Liver (tissue), 9 donors: ENCODE measurements around the gene SHROOM2. TPM values are rescaled to one million over a fixed set of nuclear protein-coding genes. Genes with fewer than 3 reads are reported as not detected.

Source experiments
- DNase-seq: peaks from one replicate; pipeline ENCODE4 v3.0.0-alpha.2; 2017; ENCODE audit warnings: low spot score
- H3K27ac ChIP-seq, 2 donors: one replicate each; pipeline ENCODE4 v1.7.0; 2013; ENCODE audit warnings: inconsistent platforms in 2 of 2, low read length in 2 of 2, control low read depth in 1 of 2, low read depth in 1 of 2, mild to moderate bottlenecking in 1 of 2
- H3K27me3 ChIP-seq, 4 donors: one replicate each; pipeline versions ENCODE4 v1.6.1 to v1.7.0; 2013; ENCODE audit warnings: low read length in 3 of 4, inconsistent platforms in 1 of 4, mild to moderate bottlenecking in 1 of 4, moderate library complexity in 1 of 4; ENCODE audit not compliant: control insufficient read depth in 4 of 4, insufficient read depth in 4 of 4
- H3K36me3 ChIP-seq, 4 donors: one replicate each; pipeline versions ENCODE4 v1.6.1 to v1.7.0; 2013; ENCODE audit warnings: low read length in 3 of 4, mild to moderate bottlenecking in 3 of 4, low read depth in 1 of 4, moderate library complexity in 1 of 4; ENCODE audit not compliant: control insufficient read depth in 4 of 4, insufficient read depth in 3 of 4
- H3K4me1 ChIP-seq, 4 donors: one replicate each; pipeline versions ENCODE4 v1.6.1 to v1.7.0; 2013; ENCODE audit warnings: low read length in 3 of 4, mild to moderate bottlenecking in 3 of 4, moderate library complexity in 1 of 4; ENCODE audit not compliant: control insufficient read depth in 4 of 4, insufficient read depth in 4 of 4
- H3K4me3 ChIP-seq, 3 donors: one replicate each; pipeline versions ENCODE4 v1.6.1 to v1.7.0; 2013; ENCODE audit warnings: low read length in 3 of 3, control low read depth in 1 of 3, low read depth in 1 of 3, mild to moderate bottlenecking in 1 of 3
- H3K9ac ChIP-seq, 2 donors: one replicate each; pipeline ENCODE4 v1.7.0; 2013; ENCODE audit warnings: low read length in 2 of 2, mild to moderate bottlenecking in 2 of 2, moderate library complexity in 2 of 2, control low read depth in 1 of 2, low read depth in 1 of 2
- H3K9me3 ChIP-seq, 4 donors: one replicate each; pipeline versions ENCODE4 v1.6.1 to v1.7.0; 2013; ENCODE audit warnings: low read length in 3 of 4; ENCODE audit not compliant: control insufficient read depth in 4 of 4
- EGR1 ChIP-seq, 2 donors: IDR thresholded peaks; 2 replicates each; pipeline ENCODE4 v1.6.1; 2016 to 2018; ENCODE audit warnings: antibody characterized with exemption in 2 of 2, low read depth in 2 of 2
- FOXA1 ChIP-seq: IDR thresholded peaks from 2 replicates; pipeline ENCODE4 v1.6.1; 2016; ENCODE audit warnings: antibody characterized with exemption
- FOXA2 ChIP-seq: IDR thresholded peaks from 2 replicates; pipeline ENCODE4 v1.6.1; 2016; ENCODE audit warnings: antibody characterized with exemption
- HNF4A ChIP-seq, 2 donors: conservative IDR thresholded peaks; 2 replicates each; pipeline ENCODE4 v1.6.1; 2016; ENCODE audit warnings: antibody characterized with exemption in 2 of 2, mild to moderate bottlenecking in 2 of 2
- HNF4G ChIP-seq: IDR thresholded peaks from 2 replicates; pipeline ENCODE4 v1.6.1; 2016; ENCODE audit warnings: antibody characterized with exemption
- JUND ChIP-seq, 2 donors: IDR thresholded peaks; 2 replicates each; pipeline ENCODE4 v1.6.1; 2016; ENCODE audit warnings: antibody characterized with exemption in 2 of 2
- RXRA ChIP-seq, 2 donors: IDR thresholded peaks; 2 replicates each; pipeline ENCODE4 v1.6.1; 2017 to 2018; ENCODE audit warnings: antibody characterized with exemption in 2 of 2, mild to moderate bottlenecking in 1 of 2
- SP1 ChIP-seq: IDR thresholded peaks from 2 replicates; pipeline ENCODE4 v1.6.1; 2018; ENCODE audit warnings: antibody characterized with exemption, mild to moderate bottlenecking
- TAF1 ChIP-seq: conservative IDR thresholded peaks from 2 replicates; pipeline ENCODE4 v1.6.1; 2016; ENCODE audit warnings: antibody characterized with exemption, mild to moderate bottlenecking
- YY1 ChIP-seq: IDR thresholded peaks from 2 replicates; pipeline ENCODE4 v1.6.1; 2016; ENCODE audit warnings: antibody characterized with exemption, mild to moderate bottlenecking
- WGBS: extraction: QIAGEN DNeasy Blood & Tissue Kit; methylation state at CpG from one replicate; pipeline ENCODE4 v1.1.7; 2013; 5-methylcytosine and 5-hydroxymethylcytosine counted together
- polyA plus RNA-seq, 2 donors: library from polyadenylated mRNA; stranded (reverse) in 1 of 2; unstranded in 1 of 2; fragments of 200-250 nt in 1 of 2; fragments of >200 nt in 1 of 2; fragmentation: Nextera tagmentation in 1 of 2; extraction: Ambion mirVana in 1 of 2; gene quantifications; one replicate each; pipeline versions ENCODE4 v1.2.1 to v1.2.3, GENCODE V29; 2013 to 2015
- total RNA-seq, 2 donors: library from RNA; depleted of rRNA; stranded (reverse); fragments of >200 nt; gene quantifications; one replicate each; pipeline ENCODE4 v1.2.3, GENCODE V29; 2014
- TF ChIP-seq, protein P1 (sequence below): IDR thresholded peaks from 2 replicates; pipeline ENCODE4 v1.6.1; 2016; ENCODE audit warnings: antibody characterized with exemption, mild to moderate bottlenecking
- TF ChIP-seq, protein P2 (sequence below): IDR thresholded peaks from 2 replicates; pipeline ENCODE4 v1.6.1; 2016; ENCODE audit warnings: antibody characterized with exemption
- TF ChIP-seq, protein P3 (sequence below): fragments of 150-350 bp; IDR thresholded peaks from 2 replicates; pipeline ENCODE4 v1.5.1; 2017; ENCODE audit warnings: improper control_type of control experiment, low read depth, low read length; ENCODE audit not compliant: missing input control
- TF ChIP-seq, protein P4 (sequence below): IDR thresholded peaks from 2 replicates; pipeline ENCODE4 v1.6.1; 2016; ENCODE audit warnings: antibody characterized with exemption
- TF ChIP-seq, protein P5 (sequence below): IDR thresholded peaks from 2 replicates; pipeline ENCODE4 v1.6.1; 2016; ENCODE audit warnings: antibody characterized with exemption
- donor health status: healthy.
- donor health status: healthy.
- donor health status: healthy.
- donor health status: healthy.
- donor health status: healthy.

SHROOM2 gene
- total and polyA plus RNA-seq, 4 donors = 1.1 to 5.4 (median 3.6) TPM

DNA sequence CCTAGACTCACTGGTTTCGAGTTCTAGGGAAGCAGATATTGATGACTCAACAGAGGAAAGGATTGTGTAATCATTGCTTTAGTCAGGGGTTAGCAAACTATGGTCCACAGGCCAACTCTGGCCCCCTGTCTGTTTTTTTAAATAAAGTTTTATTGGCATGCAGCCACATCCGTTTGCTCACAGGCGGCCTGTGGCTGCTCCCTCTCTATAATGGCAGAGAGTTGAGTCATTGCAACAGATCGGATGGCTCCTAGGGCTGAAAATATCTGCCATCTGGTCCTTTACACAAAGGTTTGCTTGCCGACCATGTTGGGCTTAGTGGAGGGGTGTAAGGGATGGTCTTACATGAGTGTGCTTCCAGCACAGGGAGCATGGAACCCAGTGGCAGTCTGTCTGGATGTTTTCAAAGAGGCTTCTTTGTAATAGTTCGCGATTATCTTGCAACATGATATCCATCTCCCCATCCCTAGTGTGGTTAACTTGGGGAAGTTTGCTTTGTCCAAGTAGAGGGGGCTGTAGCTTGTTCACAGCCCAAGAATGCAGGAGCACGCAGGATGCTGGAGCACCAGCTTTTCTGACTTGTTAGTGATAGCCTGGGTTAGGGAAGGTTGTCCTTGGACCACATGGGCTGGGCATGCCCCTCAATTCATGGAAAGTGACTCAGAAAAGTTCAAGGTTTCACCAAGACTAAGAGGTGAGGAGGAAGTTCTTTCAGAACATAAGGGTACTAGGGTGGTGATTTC lies 121.6 kb downstream of the SHROOM2 start (continued):
- TF ChIP-seq EGR1 (IDR thresholded peaks at IDR 0.05; ENCODE audit: low read depth in 2 of 2) = no peak

DNA sequence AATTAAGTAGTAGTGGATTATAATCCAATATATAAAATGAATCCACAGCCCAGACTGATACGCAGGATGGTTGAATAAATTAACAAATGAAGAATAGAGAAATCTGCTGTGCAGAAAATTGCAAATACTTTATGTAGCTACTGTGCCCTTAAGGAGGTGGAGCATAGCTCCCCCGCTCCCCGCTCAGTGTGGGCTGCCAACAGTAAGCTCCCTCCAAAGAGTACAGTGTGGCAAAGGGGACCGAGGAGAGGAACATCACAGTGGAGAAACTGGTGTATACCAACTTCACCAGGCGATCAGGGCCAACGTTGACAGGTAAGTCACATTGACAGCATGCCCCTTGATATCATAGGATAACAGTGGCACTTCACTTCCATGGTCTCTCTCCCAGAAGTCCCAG lies 123.0 kb downstream of the SHROOM2 start:
- WGBS = 98% methylated on average over 6 of the region's 6 CpGs
- peaks cover 0 to 1% (median 0%) of the 10 kb centered on the region in 4 donors for H3K36me3 ChIP-seq
- no peak overlapping the region for H3K4me3 ChIP-seq
- no peak overlapping the region for H3K9ac ChIP-seq
- no peaks in the 10 kb centered on the region for H3K27me3 ChIP-seq
- H3K9me3 ChIP-seq = no peaks in the 10 kb centered on the region
- H3K4me1 ChIP-seq = no peaks in the 10 kb centered on the region
- DNase-seq = no peak
- TF ChIP-seq, protein P1, sequence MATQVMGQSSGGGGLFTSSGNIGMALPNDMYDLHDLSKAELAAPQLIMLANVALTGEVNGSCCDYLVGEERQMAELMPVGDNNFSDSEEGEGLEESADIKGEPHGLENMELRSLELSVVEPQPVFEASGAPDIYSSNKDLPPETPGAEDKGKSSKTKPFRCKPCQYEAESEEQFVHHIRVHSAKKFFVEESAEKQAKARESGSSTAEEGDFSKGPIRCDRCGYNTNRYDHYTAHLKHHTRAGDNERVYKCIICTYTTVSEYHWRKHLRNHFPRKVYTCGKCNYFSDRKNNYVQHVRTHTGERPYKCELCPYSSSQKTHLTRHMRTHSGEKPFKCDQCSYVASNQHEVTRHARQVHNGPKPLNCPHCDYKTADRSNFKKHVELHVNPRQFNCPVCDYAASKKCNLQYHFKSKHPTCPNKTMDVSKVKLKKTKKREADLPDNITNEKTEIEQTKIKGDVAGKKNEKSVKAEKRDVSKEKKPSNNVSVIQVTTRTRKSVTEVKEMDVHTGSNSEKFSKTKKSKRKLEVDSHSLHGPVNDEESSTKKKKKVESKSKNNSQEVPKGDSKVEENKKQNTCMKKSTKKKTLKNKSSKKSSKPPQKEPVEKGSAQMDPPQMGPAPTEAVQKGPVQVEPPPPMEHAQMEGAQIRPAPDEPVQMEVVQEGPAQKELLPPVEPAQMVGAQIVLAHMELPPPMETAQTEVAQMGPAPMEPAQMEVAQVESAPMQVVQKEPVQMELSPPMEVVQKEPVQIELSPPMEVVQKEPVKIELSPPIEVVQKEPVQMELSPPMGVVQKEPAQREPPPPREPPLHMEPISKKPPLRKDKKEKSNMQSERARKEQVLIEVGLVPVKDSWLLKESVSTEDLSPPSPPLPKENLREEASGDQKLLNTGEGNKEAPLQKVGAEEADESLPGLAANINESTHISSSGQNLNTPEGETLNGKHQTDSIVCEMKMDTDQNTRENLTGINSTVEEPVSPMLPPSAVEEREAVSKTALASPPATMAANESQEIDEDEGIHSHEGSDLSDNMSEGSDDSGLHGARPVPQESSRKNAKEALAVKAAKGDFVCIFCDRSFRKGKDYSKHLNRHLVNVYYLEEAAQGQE = no peak
- TF ChIP-seq, protein P2, sequence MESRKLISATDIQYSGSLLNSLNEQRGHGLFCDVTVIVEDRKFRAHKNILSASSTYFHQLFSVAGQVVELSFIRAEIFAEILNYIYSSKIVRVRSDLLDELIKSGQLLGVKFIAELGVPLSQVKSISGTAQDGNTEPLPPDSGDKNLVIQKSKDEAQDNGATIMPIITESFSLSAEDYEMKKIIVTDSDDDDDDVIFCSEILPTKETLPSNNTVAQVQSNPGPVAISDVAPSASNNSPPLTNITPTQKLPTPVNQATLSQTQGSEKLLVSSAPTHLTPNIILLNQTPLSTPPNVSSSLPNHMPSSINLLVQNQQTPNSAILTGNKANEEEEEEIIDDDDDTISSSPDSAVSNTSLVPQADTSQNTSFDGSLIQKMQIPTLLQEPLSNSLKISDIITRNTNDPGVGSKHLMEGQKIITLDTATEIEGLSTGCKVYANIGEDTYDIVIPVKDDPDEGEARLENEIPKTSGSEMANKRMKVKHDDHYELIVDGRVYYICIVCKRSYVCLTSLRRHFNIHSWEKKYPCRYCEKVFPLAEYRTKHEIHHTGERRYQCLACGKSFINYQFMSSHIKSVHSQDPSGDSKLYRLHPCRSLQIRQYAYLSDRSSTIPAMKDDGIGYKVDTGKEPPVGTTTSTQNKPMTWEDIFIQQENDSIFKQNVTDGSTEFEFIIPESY = no peak
- no peak for TF ChIP-seq YY1
- no peak for TF ChIP-seq RXRA (IDR thresholded peaks at IDR 0.05)
- TF ChIP-seq, protein P3, sequence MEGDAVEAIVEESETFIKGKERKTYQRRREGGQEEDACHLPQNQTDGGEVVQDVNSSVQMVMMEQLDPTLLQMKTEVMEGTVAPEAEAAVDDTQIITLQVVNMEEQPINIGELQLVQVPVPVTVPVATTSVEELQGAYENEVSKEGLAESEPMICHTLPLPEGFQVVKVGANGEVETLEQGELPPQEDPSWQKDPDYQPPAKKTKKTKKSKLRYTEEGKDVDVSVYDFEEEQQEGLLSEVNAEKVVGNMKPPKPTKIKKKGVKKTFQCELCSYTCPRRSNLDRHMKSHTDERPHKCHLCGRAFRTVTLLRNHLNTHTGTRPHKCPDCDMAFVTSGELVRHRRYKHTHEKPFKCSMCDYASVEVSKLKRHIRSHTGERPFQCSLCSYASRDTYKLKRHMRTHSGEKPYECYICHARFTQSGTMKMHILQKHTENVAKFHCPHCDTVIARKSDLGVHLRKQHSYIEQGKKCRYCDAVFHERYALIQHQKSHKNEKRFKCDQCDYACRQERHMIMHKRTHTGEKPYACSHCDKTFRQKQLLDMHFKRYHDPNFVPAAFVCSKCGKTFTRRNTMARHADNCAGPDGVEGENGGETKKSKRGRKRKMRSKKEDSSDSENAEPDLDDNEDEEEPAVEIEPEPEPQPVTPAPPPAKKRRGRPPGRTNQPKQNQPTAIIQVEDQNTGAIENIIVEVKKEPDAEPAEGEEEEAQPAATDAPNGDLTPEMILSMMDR = no peak
- TF ChIP-seq, protein P4, sequence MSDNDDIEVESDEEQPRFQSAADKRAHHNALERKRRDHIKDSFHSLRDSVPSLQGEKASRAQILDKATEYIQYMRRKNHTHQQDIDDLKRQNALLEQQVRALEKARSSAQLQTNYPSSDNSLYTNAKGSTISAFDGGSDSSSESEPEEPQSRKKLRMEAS = no peak
- TF ChIP-seq, protein P5, sequence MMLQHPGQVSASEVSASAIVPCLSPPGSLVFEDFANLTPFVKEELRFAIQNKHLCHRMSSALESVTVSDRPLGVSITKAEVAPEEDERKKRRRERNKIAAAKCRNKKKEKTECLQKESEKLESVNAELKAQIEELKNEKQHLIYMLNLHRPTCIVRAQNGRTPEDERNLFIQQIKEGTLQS = no peak
- TF ChIP-seq FOXA2 = no peak
- no peak for TF ChIP-seq HNF4G
- TF ChIP-seq FOXA1 = no peak
- no peak for TF ChIP-seq JUND (IDR thresholded peaks at IDR 0.05)
- no peak for TF ChIP-seq SP1
- no peak for TF ChIP-seq TAF1
- no peak for TF ChIP-seq HNF4A (conservative IDR thresholded peaks at IDR 0.05)
- no peak for TF ChIP-seq EGR1 (IDR thresholded peaks at IDR 0.05; ENCODE audit: low read depth in 2 of 2)
- no peak overlapping the region for H3K27ac ChIP-seq
